ENCODE results near the gene GALNT9.

GRCh38 chr12:132262256-132263060 is 66.9 kb downstream of the GALNT9 start:
- TF ChIP-seq, protein P1, sequence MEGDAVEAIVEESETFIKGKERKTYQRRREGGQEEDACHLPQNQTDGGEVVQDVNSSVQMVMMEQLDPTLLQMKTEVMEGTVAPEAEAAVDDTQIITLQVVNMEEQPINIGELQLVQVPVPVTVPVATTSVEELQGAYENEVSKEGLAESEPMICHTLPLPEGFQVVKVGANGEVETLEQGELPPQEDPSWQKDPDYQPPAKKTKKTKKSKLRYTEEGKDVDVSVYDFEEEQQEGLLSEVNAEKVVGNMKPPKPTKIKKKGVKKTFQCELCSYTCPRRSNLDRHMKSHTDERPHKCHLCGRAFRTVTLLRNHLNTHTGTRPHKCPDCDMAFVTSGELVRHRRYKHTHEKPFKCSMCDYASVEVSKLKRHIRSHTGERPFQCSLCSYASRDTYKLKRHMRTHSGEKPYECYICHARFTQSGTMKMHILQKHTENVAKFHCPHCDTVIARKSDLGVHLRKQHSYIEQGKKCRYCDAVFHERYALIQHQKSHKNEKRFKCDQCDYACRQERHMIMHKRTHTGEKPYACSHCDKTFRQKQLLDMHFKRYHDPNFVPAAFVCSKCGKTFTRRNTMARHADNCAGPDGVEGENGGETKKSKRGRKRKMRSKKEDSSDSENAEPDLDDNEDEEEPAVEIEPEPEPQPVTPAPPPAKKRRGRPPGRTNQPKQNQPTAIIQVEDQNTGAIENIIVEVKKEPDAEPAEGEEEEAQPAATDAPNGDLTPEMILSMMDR (IDR thresholded peaks at IDR 0.05), result no peak
- TF ChIP-seq POLR2A (IDR thresholded peaks at IDR 0.05), result no peak
- TF ChIP-seq EP300 (IDR thresholded peaks at IDR 0.05), result no peak

Data from ovary (tissue), 3 donors.